Calu3 (cell line): ENCODE data around the gene NAA10. TPM values are rescaled to one million over a fixed set of nuclear protein-coding genes. Genes with fewer than 3 reads are reported as not detected.

Experiments used
- BruUV-seq: library from RNA; stranded (reverse); fragments of 400-500 nt; replicated peaks from 2 replicates; lab custom pipeline; 2021; lab: Mats Ljungman, UMichigan
- CTCF ChIA-PET: fragments of 300-600 bp; sonication (Branson Sonifier 250); formaldehyde crosslinking; loops from one replicate; lab custom pipeline; 2022; ENCODE audit warnings: antibody characterized with exemption; lab: Charles Lee
- DNase-seq: peaks from one replicate; pipeline ENCODE4 v3.0.0; 2022
- H3K27ac Mint-ChIP-seq: one replicate; pipeline ENCODE4 v1.8.0; 2022; ENCODE audit warnings: mixed read lengths; ENCODE audit not compliant: unreplicated experiment
- H3K27me3 Mint-ChIP-seq: one replicate; pipeline ENCODE4 v1.8.0; 2022; ENCODE audit warnings: mixed read lengths; ENCODE audit not compliant: unreplicated experiment
- H3K36me3 Mint-ChIP-seq: one replicate; pipeline ENCODE4 v1.8.0; 2022; ENCODE audit warnings: mild to moderate bottlenecking, moderate library complexity, mixed read lengths; ENCODE audit not compliant: insufficient read depth, unreplicated experiment
- H3K4me1 Mint-ChIP-seq: one replicate; pipeline ENCODE4 v1.8.0; 2022; ENCODE audit warnings: mild to moderate bottlenecking, low read depth, mixed read lengths; ENCODE audit not compliant: unreplicated experiment
- H3K4me3 Mint-ChIP-seq: one replicate; pipeline ENCODE4 v1.8.0; 2022; ENCODE audit warnings: mild to moderate bottlenecking, low read depth, moderate library complexity, mixed read lengths; ENCODE audit not compliant: unreplicated experiment
- H3K9me3 Mint-ChIP-seq: one replicate; pipeline ENCODE4 v1.8.0; 2022; ENCODE audit warnings: low read depth, mixed read lengths; ENCODE audit not compliant: unreplicated experiment
- CTCF ChIP-seq: fragments of 200-600 bp; IDR thresholded peaks from one replicate; pipeline ENCODE4 v1.8.0; 2022; ENCODE audit warnings: antibody characterized with exemption; ENCODE audit not compliant: unreplicated experiment
- intact Hi-C: fragments of 100-400 bp; cut with micrococcal nuclease; formaldehyde crosslinking; loops from one replicate; pipeline ENCODE4 v1.10.0; 2022; ENCODE audit not compliant: unreplicated experiment
- total RNA-seq: library from RNA; stranded (reverse); gene quantifications from 2 replicates; pipeline ENCODE4 v1.2.3, GENCODE V29; 2022

The NAA10 gene
- total RNA-seq, 1 experiment from 2014 or later, result 139 TPM

- Mint-ChIP-seq H3K4me3 (no peak overlapping the region), H3K36me3 (peaks cover 51% of the 10 kb centered on the region), H3K4me1 (no peaks in the 10 kb centered on the region), H3K27ac (peak overlapping the region; percentile 47), H3K27me3 (no peaks in the 10 kb centered on the region), H3K9me3 (no peaks in the 10 kb centered on the region)
- peak; percentile 73 for DNase-seq
- no TSS peak for BruUV-seq
- peak; percentile 97 for TF ChIP-seq CTCF
- intact Hi-C loops, result no loop called here
- CTCF ChIA-PET, result no interaction called here
Observed at GRCh38 chrX:153953342-153953830, 18.5 kb upstream of the NAA10 start.

- DNase-seq, result no peak
- Mint-ChIP-seq H3K36me3 (peaks cover 51% of the 10 kb centered on the region), H3K27ac (no peak overlapping the region), H3K9me3 (no peaks in the 10 kb centered on the region), H3K27me3 (no peaks in the 10 kb centered on the region), H3K4me3 (no peak overlapping the region), H3K4me1 (no peaks in the 10 kb centered on the region)
- no peak for TF ChIP-seq CTCF
- intact Hi-C loops, result no loop called here
- CTCF ChIA-PET, result no interaction called here
- BruUV-seq, result no TSS peak
Observed at GRCh38 chrX:153952373-153953026, 17.7 kb upstream of the NAA10 start.

GRCh38 chrX:153951683-153952372 is 17.0 kb upstream of the NAA10 start:
- H3K27me3 Mint-ChIP-seq, result no peaks in the 10 kb centered on the region
- H3K27ac Mint-ChIP-seq, result no peak overlapping the region
- DNase-seq, result no peak
- intact Hi-C loops, result no loop called here
- peaks cover 54% of the 10 kb centered on the region for H3K36me3 Mint-ChIP-seq
- H3K9me3 Mint-ChIP-seq, result no peaks in the 10 kb centered on the region
- CTCF ChIA-PET, result no interaction called here
- TF ChIP-seq CTCF, result no peak
- BruUV-seq, result no TSS peak
- no peak overlapping the region for H3K4me3 Mint-ChIP-seq
- no peaks in the 10 kb centered on the region for H3K4me1 Mint-ChIP-seq

- no peak overlapping the region for H3K27ac Mint-ChIP-seq
- no peaks in the 10 kb centered on the region for H3K27me3 Mint-ChIP-seq
- TF ChIP-seq CTCF, result no peak
- H3K4me3 Mint-ChIP-seq, result no peak overlapping the region
- no peaks in the 10 kb centered on the region for H3K4me1 Mint-ChIP-seq
- CTCF ChIA-PET, result no interaction called here
- DNase-seq, result no peak
- intact Hi-C loops, result no loop called here
- H3K9me3 Mint-ChIP-seq, result no peaks in the 10 kb centered on the region
- BruUV-seq, result no TSS peak
- H3K36me3 Mint-ChIP-seq, result peaks cover 50% of the 10 kb centered on the region
Observed at GRCh38 chrX:153950127-153950526, 15.3 kb upstream of the NAA10 start.
